Fibroblast of lung (primary cell): ENCODE measurements around the gene L3MBTL4. TPM values are rescaled to one million over a fixed set of nuclear protein-coding genes. Genes with fewer than 3 reads are reported as not detected.

Source experiments
- DNase-seq, 2 donors: peaks; one replicate each; pipeline versions ENCODE4 v3.0.0 to v3.0.0-alpha.2; 2010; ENCODE audit warnings: low read depth in 2 of 2
- H2AFZ ChIP-seq: 2 replicates; pipeline ENCODE4 v1.5.1; 2012; ENCODE audit warnings: low read length, control low read depth, inconsistent platforms
- H3K27ac ChIP-seq: 2 replicates; pipeline ENCODE4 v1.5.1; 2011; ENCODE audit warnings: low read length, control low read depth; ENCODE audit not compliant: insufficient read depth
- H3K27me3 ChIP-seq: 2 replicates; pipeline ENCODE4 v1.5.1; 2011; ENCODE audit warnings: mild to moderate bottlenecking, low read length; ENCODE audit not compliant: control insufficient read depth, insufficient read depth
- H3K36me3 ChIP-seq: 2 replicates; pipeline ENCODE4 v1.5.1; 2011; ENCODE audit warnings: low read length; ENCODE audit not compliant: control insufficient read depth, insufficient read depth
- H3K4me1 ChIP-seq: 2 replicates; pipeline ENCODE4 v1.5.1; 2011; ENCODE audit warnings: low read length; ENCODE audit not compliant: control insufficient read depth, insufficient read depth; ENCODE audit errors: extremely low read depth
- H3K4me2 ChIP-seq: 2 replicates; pipeline ENCODE4 v1.5.1; 2011; ENCODE audit warnings: low read length, control low read depth; ENCODE audit not compliant: insufficient read depth; ENCODE audit errors: extremely low read depth
- H3K4me3 ChIP-seq, 4 experiments: fragments of 200-600 bp in 1 of 4; sonication (generic) in 1 of 4; replicated peaks in 1 of 4; 2 replicates each; pipeline ENCODE4 v1.5.1; 2011 to 2016; ENCODE audit warnings: low read length in 4 of 4, low read depth in 3 of 4, mild to moderate bottlenecking in 3 of 4, control low read depth in 2 of 4, inconsistent platforms in 1 of 4, mixed read lengths in 1 of 4; ENCODE audit not compliant: insufficient read depth in 1 of 4; ENCODE audit errors: control extremely low read depth in 1 of 4
- H3K79me2 ChIP-seq: 2 replicates; pipeline ENCODE4 v1.5.1; 2012; ENCODE audit warnings: mild to moderate bottlenecking, low read length, inconsistent platforms; ENCODE audit not compliant: control insufficient read depth, insufficient read depth
- H3K9ac ChIP-seq: 2 replicates; pipeline ENCODE4 v1.5.1; 2011; ENCODE audit warnings: mild to moderate bottlenecking, low read length, control low read depth; ENCODE audit not compliant: insufficient read depth
- H3K9me3 ChIP-seq: 2 replicates; pipeline ENCODE4 v1.5.1; 2012; ENCODE audit warnings: low read depth, low read length; ENCODE audit not compliant: control insufficient read depth, insufficient read depth
- H4K20me1 ChIP-seq: 2 replicates; pipeline ENCODE4 v1.5.1; 2011; ENCODE audit warnings: low read length; ENCODE audit not compliant: control insufficient read depth, insufficient read depth; ENCODE audit errors: extremely low read depth
- EZH2 ChIP-seq: IDR thresholded peaks from 2 replicates; pipeline ENCODE4 v1.5.1; 2012; ENCODE audit warnings: low read length, control low read depth, mild to moderate bottlenecking; ENCODE audit errors: missing control alignments
- polyA plus RNA-seq, 2 donors: library from polyadenylated mRNA; depleted of rRNA in 1 of 2; stranded (reverse) in 1 of 2; unstranded in 1 of 2; fragments of >200 nt; gene quantifications; 2 replicates each; pipeline ENCODE4 v1.2.1, GENCODE V29; 2011 to 2012; ENCODE audit warnings: missing spikeins in 1 of 2
- total RNA-seq: library from RNA; depleted of rRNA; stranded (reverse); fragments of >200 nt; gene quantifications from 2 replicates; pipeline ENCODE4 v1.2.1, GENCODE V29; 2014
- TF ChIP-seq, protein P1 (sequence below), 2 donors: IDR thresholded peaks in 1 of 2; conservative IDR thresholded peaks in 1 of 2; 1 replicate in 1 of 2; 2 replicates in 1 of 2; pipeline ENCODE4 v1.5.1; 2011 to 2012; ENCODE audit warnings: low read length in 2 of 2, control low read depth in 1 of 2, inconsistent platforms in 1 of 2, low read depth in 1 of 2, mild to moderate bottlenecking in 1 of 2

The L3MBTL4 gene
- total and polyA plus RNA-seq, 2 donors (not counting 1 experiment from before 2014, with no cell fraction given) = 0.06 to 0.33 TPM

DNA sequence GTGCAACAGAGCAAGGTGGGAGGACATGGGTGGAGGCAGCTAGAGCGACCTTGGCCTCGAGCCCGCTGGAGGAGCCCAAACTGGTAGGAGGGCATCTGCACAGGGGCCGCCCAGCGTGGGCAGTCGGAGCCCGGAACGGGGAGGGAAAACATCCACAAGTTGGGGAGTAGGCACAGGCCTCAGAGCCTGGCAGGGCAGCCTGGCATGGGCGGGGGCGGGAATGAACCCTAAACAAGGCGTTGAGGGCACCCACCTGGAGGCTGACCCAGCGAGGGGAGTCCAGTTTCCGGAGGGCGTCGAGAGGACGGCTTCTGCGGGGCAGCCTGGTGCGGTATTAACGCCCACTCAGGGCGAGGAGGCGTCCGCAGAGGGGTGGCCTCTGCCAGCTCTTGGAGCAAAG is 129.9 kb downstream of the L3MBTL4 start:
- Histone ChIP-seq H3K27me3 (no peaks in the 10 kb centered on the region), H3K4me2 (no peak overlapping the region), H3K4me1 (no peaks in the 10 kb centered on the region), H3K9ac (no peak overlapping the region), H4K20me1 (no peaks in the 10 kb centered on the region), H3K79me2 (no peaks in the 10 kb centered on the region), H3K36me3 (no peaks in the 10 kb centered on the region), H3K4me3 (no peak overlapping the region), H3K27ac (no peak overlapping the region), H3K9me3 (no peaks in the 10 kb centered on the region), H2AFZ (no peak overlapping the region)
- DNase-seq = no peak
- TF ChIP-seq EZH2 = no peak
- TF ChIP-seq, protein P1, sequence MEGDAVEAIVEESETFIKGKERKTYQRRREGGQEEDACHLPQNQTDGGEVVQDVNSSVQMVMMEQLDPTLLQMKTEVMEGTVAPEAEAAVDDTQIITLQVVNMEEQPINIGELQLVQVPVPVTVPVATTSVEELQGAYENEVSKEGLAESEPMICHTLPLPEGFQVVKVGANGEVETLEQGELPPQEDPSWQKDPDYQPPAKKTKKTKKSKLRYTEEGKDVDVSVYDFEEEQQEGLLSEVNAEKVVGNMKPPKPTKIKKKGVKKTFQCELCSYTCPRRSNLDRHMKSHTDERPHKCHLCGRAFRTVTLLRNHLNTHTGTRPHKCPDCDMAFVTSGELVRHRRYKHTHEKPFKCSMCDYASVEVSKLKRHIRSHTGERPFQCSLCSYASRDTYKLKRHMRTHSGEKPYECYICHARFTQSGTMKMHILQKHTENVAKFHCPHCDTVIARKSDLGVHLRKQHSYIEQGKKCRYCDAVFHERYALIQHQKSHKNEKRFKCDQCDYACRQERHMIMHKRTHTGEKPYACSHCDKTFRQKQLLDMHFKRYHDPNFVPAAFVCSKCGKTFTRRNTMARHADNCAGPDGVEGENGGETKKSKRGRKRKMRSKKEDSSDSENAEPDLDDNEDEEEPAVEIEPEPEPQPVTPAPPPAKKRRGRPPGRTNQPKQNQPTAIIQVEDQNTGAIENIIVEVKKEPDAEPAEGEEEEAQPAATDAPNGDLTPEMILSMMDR (conservative IDR thresholded peaks at IDR 0.05 in 1 of 2, IDR thresholded peaks at IDR 0.05 in 1 of 2; ENCODE audit: low read depth in 1 of 2, low read length in 2 of 2) = no peak

DNA sequence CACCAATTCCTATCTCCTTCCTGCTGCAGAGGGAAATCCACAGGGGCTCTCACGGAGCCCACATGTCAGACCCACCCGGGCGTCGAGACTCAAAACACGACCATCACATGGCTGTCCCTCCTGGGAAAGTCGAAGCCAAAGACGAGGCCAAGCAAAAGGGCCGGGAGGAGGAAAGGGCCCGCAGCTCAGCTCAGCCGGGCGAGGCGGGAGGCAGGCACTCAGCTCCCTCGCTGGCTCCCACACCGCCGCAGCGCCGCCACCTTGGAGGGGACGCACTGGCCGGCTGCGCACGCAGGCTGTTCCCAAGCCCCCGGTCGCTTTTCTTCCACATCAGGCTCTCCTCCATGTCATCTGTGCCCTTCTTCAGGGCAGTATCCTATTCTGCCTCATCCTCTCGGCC is 130.4 kb downstream of the L3MBTL4 start:
- no peaks in the 10 kb centered on the region for H3K79me2 ChIP-seq
- H3K4me2 ChIP-seq = no peak overlapping the region
- H3K27ac ChIP-seq = no peak overlapping the region
- no peaks in the 10 kb centered on the region for H3K36me3 ChIP-seq
- no peak overlapping the region for H3K4me3 ChIP-seq
- no peaks in the 10 kb centered on the region for H3K27me3 ChIP-seq
- H2AFZ ChIP-seq = no peak overlapping the region
- no peaks in the 10 kb centered on the region for H4K20me1 ChIP-seq
- TF ChIP-seq EZH2 = no peak
- TF ChIP-seq, protein P1 (conservative IDR thresholded peaks at IDR 0.05 in 1 of 2, IDR thresholded peaks at IDR 0.05 in 1 of 2; ENCODE audit: low read depth in 1 of 2, low read length in 2 of 2) = no peak
- no peaks in the 10 kb centered on the region for H3K9me3 ChIP-seq
- no peak for DNase-seq
- H3K4me1 ChIP-seq = no peaks in the 10 kb centered on the region
- H3K9ac ChIP-seq = no peak overlapping the region

DNA sequence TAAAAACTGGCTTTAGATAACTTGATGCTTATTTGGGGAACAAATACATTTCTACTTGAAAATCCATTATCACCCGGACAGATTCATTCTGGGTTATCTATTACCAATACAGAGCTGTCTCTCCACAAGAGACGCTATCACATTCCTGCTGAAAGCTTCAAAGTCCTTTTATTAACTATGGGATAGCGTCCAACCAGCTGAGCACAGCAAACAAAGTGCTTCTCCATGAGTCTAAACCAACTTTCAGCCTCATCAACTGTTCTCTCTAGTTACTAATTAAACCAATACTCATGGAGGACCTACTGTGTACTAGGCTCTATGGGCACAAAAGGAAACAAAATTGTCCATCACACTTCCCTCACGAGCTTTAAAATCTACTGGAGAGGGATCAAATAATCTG is 132.8 kb downstream of the L3MBTL4 start:
- Histone ChIP-seq H2AFZ (no peak overlapping the region), H3K4me3 (no peak overlapping the region), H4K20me1 (no peaks in the 10 kb centered on the region), H3K4me2 (no peak overlapping the region), H3K27me3 (no peaks in the 10 kb centered on the region), H3K79me2 (no peaks in the 10 kb centered on the region), H3K9ac (no peak overlapping the region), H3K9me3 (no peaks in the 10 kb centered on the region), H3K36me3 (no peaks in the 10 kb centered on the region), H3K4me1 (no peaks in the 10 kb centered on the region), H3K27ac (no peak overlapping the region)
- no peak for DNase-seq
- no peak for TF ChIP-seq EZH2
- TF ChIP-seq, protein P1 (conservative IDR thresholded peaks at IDR 0.05 in 1 of 2, IDR thresholded peaks at IDR 0.05 in 1 of 2; ENCODE audit: low read depth in 1 of 2, low read length in 2 of 2) = no peak
